HG02610 (cell line): Measurements from ENCODE around the gene ZNF492.
"Not testable (repeated sequence)": the region's sequence is repeated elsewhere in the genome, so short reads cannot be mapped to it uniquely, and the experiment has no call there.

Experiments
- ATAC-seq: cut with Tn5 transposase; IDR thresholded peaks from one replicate; pipeline ENCODE4 v1.9.1; 2021; ENCODE audit warnings: mild to moderate bottlenecking, moderate library complexity; ENCODE audit not compliant: unreplicated experiment

ZNF492 gene

DNA sequence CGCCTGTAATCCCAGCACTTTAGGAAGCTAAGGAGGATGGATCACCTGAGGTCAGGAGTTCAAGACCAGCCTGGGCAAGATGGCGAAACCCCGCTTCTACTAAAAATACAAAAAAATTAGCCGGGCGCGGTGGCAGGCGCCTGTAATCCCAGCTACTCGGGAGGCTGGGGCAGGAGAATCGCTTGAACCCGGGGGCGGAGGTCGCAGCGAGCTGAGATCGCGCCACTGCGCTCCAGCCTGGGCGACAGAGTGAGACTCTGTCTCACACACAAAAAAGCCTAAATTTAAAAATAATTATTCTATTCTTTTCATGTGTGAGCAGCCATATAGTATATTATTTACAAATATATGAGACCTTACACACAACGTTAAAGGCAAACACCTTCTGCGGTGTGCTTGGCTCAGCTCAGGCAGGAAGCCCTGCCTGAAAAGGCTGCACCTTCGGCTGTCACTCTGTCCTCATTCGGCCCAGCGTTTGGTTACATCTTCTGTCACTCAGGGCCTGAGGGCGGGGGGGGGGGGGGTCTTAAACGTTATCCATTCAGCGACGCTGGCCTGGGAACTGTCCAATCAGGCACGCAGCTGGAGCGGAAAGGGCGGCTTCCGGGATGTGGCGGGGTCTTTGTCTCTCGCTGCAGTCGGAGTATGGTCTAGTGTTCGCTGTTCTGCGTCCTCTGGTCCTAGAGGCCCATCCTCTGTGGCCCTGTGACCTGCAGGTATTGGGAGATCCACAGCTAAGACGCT, at the start of gene ZNF492:
Gene ZNF492 (plus strand): TSS at position 619 of the 744 bp plus-strand sequence. CDS start 19,076 bp downstream, outside the sequence.
- ATAC-seq: not testable (repeated sequence)

GRCh38 chr19:22595422-22595821, 38.7 kb upstream of the ZNF492 start:
- ATAC-seq: no peak

DNA sequence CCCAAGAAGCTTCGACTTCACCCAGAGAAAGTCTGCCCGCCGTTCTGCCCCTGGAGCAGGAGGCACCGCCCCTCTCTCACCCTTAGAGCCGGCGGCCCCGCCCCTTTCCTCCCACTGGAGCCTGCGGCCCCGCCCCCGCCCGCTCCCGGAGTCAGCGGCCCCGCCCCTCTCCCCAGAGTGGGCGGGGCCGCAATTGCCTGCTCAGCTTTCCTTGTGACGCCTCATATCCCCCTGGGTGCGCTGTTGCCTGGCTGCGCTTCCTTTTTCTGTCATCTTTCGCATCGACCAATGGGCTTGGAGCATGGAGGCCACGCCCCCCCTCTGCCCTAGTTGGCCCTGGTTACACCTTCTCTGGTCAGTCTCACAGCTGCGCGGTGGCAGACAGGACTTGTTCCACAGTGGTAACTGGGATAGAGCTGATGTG, 38.2 kb upstream of the ZNF492 start:
- ATAC-seq: no peak

DNA sequence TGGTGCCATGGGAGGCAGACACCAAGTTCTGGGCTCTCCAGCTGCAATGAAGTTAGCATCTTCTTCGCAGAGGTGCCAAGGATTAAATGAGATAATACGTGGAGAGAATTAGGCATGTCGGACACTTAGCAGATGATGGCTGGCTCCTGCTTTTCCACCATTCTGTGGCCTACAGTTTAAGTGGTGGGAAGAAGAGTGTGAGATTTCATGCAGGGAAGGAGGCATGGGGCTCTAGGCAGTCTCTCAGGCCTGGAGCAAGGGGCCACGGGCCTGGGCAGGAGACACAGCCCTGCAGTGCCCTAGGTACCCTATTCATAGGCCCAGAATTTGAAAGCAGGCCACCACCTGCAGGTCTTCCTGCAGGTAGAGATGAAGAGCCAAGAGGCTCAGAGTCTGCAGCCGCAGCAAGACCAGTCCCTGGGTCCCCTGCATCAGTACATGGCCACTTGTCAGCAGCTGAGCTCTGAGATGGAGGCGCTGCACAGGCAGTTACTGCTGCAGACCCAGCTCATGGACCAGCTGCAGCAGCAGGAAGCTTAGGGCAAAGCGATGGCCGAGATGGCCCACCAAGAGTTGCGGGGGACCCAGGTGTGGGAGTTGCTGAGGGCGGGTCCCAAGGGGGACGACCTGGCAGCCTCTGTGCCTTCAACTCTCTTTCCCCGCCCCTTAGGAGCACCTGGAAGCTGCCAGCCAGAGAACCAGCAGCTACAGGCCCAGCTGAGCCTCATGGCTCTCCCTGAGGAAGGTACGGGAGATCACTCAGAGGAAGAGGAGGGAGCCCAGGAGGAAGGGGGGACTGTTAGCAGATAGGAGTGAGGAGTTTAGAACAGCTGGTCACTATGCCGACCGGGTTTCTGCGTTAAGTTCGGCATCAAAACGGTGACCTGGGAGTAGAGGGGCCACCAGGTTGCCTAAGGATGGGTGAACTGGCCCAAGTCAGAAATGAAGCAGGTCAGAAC, 33.2 kb upstream of the ZNF492 start:
- ATAC-seq: no peak

GRCh38 chr19:22601906-22602630, 32.1 kb upstream of the ZNF492 start:
- no peak for ATAC-seq

DNA sequence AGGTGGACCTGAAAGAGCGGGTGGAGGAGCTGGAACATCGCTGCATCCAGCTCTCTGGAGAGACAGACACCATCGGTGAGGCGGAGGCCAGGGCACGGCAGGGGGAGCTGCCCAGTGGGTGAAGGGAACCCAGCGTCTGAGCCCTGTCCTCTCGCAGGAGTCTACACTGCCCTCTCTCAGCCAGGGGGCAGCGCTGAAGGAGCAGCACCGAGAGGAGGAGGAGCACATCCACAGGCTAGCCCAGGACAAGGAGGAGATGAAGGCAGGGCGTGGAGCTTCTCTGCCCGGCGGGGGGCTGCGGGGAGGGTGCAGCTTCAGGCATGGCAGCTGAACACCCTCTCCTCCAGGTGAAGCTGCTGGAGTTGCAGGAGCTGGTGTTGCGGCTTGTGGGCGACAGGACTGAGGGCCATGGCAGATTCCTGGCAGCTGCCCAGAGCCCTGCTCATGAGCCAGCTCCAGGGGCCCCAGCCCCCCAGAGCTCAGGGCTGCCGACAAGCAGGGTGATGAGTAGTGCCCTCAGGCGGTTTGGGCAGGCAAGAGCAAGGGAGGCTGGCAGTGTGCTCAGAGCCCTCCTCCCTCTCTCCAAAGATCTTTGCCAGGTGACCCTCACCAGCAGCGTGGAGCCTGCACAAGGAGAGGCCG, 31.4 kb upstream of the ZNF492 start:
- ATAC-seq: no peak

DNA sequence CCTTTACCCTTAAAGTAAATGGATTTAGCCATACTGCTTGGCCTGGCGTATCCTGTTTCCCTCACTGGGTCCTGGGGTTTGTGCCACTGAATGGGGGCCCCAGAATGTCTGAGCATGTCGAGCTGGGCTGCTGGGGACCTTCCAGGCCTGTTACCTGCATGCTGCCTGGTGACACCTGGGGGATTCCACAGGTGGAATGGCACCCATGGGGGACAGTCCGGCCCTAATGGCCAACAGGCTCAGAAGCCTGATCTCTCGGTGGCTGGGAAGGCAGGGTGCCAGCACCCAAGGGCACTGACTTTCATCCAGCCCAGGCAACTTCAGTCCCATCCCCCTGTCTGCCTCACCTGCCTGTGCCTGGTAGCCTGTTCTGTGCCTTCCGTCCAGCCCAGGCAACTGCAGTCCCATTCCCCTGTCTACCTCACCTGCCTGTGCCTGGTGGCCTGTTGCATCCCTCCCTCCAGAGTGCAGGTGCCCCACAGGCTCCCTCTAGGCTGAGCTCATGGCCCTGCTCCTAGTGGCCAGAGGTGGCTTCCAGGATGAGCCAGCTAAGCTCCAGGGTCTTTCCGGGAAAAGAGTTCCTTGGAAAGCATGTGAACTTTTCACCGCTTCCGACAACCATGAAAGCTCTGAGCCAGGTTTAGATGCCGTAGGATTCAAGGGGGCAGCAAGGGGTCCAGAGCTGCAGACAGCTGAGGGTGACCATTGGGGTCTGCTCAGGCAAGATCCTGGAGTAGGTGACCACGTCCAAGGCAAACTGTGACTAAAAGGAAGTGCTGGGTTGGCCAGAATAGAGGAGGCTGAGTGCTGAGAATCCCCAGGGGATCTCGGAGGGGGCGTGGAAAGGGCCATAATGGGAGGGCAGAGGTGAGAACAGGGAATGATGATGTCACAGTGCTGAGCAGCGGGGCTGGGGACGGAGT, 30.3 kb upstream of the ZNF492 start:
- ATAC-seq: no peak

DNA sequence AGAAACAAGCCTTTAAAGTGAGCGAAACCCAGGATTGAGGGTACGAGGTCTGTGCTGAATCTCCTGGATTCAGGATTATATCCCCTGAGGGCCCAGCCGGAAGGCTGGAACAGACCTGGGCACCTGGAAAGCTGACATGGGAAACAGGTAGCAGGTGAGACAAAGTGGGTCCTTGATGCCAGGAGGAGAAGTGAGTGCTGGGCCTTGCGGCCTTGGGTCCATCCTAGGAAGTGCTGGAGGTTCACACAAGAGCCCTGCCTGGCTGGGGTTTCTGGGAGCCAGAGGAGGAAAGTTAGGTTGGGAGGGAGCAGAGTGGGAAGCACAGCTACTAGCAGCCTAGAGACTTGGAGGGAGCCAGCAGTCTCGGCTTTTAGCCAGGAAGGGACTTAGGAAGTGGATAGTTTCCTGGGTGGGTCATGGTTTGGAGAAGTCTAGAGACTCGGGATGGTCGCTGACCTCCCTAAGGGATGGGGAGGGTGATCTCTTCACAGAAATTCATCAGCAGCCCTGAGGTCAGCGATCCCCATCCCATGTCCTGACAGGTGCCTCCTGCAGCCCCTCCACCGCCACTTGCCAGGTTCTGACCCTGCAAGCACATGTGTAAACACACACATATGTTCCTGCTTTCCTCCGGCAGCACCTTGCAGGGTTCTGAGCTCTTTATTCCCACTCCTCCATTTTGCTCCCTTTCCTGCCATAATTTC, 29.4 kb upstream of the ZNF492 start:
- ATAC-seq: no peak

- no peak for ATAC-seq
Measured at GRCh38 chr19:22605275-22606211, 28.6 kb upstream of the ZNF492 start.

DNA sequence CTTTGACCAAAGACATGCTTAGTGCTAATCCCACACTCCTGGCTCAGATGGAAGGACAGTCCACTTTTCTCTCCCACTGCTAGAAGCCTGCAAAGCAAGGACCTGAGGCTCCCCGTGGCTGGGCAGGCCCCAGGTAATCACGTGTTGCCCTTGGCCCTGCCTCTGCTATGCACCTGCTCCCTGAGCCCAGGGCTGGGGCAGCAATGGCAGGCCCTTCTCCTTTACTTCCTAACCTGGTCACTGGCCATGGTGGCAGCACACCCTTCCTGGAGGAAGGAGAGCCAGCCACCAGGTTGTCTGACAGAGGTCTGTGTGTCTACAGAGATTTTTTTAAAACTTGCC, 27.9 kb upstream of the ZNF492 start:
- no peak for ATAC-seq

DNA sequence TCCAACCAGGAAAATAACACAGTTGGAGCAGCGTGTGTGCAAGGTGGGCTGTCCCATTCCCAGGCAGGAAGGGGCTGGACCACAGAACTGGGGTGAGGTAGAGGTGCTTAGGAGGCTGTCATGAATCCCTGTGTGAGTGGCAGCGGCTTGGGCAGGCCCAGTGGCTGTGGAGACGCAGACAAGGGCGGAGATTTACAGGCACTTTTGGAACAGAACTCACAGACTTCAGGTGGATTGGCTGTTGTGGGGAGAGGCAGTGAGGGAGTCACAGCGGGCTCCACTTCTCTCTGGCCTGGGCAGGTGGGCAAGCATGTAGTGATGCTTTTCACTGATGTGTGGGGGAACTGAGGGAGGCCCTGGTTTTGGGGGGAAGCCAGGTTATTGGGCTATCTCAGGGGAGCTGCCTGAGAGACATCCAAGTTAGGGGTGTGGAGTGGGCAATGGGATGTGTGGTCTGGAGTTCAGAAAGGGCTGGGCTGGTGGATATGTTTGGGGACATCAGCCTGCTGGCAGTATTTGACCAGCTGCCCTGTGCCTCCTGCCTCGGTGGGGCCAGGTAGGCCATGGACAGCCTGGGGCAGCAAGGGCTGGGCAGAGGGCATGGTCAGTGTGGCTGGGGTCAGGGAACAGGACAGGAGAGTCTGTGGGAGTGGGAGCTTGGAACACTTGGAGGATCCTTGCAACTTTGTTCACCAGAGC, 27.0 kb upstream of the ZNF492 start:
- no peak for ATAC-seq

GRCh38 chr19:22607653-22608430, 26.3 kb upstream of the ZNF492 start:
- ATAC-seq: no peak

GRCh38 chr19:22608441-22608840, 25.7 kb upstream of the ZNF492 start:
- no peak for ATAC-seq

- no peak for ATAC-seq
Measured at GRCh38 chr19:22609630-22610029, 24.5 kb upstream of the ZNF492 start.

DNA sequence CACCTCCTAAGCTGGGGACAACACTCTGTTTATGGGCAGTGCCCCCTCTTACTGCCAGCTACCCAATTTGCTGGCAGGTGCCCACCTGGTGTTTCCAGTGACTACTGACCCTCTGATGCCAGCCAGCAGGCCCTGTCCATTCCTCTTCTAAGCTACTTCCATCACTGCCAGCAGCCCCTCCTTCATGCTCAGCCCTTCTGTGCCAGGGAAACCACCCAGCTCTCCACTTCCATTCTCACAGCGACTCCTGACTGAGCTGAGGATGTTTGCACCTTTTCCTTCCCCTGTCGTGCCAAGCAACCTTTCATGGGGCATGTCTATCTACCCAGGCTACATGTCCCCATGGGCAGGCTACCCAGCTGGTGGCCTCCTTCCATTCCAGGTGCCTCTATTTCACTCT, 24.0 kb upstream of the ZNF492 start:
- no peak for ATAC-seq

GRCh38 chr19:22612316-22612715, 21.8 kb upstream of the ZNF492 start:
- no peak for ATAC-seq

GRCh38 chr19:22616659-22617058, 17.5 kb upstream of the ZNF492 start:
- ATAC-seq: no peak
